Vagina (tissue), 2 donors: ENCODE measurements around the gene PROK2.

Experiments used
- CTCF ChIP-seq, 3 experiments: fragments of 450-650 bp in 2 of 3; fragments of 200-600 bp in 1 of 3; sonication (generic) in 1 of 3; IDR thresholded peaks; one replicate each; pipeline ENCODE4 v1.5.1; 2017 to 2019; ENCODE audit warnings: antibody characterized with exemption in 3 of 3, mild to moderate bottlenecking in 2 of 3, moderate library complexity in 2 of 3
- POLR2A ChIP-seq, 2 donors: fragments of 450-650 bp; IDR thresholded peaks; one replicate each; pipeline ENCODE4 v1.6.1; 2017; ENCODE audit warnings: antibody characterized with exemption in 2 of 2, mild to moderate bottlenecking in 2 of 2, moderate library complexity in 2 of 2

- TF ChIP-seq CTCF (IDR thresholded peaks at IDR 0.05) (no peak), POLR2A (IDR thresholded peaks at IDR 0.05) (no peak)
Measured at GRCh38 chr3:71733319-71733718, 51.6 kb downstream of the PROK2 start.
